Activated T-cell treated with anti-CD3 and anti-CD28 coated beads, Interleukin-2, amount 50 U/mL, for 48 hours (primary cell): ENCODE measurements around the gene TBX18.

Experiments used
- DNase-seq, 2 experiments: peaks; one replicate each; pipeline ENCODE4 v3.0.0-alpha.2; 2020

Gene TBX18

DNA sequence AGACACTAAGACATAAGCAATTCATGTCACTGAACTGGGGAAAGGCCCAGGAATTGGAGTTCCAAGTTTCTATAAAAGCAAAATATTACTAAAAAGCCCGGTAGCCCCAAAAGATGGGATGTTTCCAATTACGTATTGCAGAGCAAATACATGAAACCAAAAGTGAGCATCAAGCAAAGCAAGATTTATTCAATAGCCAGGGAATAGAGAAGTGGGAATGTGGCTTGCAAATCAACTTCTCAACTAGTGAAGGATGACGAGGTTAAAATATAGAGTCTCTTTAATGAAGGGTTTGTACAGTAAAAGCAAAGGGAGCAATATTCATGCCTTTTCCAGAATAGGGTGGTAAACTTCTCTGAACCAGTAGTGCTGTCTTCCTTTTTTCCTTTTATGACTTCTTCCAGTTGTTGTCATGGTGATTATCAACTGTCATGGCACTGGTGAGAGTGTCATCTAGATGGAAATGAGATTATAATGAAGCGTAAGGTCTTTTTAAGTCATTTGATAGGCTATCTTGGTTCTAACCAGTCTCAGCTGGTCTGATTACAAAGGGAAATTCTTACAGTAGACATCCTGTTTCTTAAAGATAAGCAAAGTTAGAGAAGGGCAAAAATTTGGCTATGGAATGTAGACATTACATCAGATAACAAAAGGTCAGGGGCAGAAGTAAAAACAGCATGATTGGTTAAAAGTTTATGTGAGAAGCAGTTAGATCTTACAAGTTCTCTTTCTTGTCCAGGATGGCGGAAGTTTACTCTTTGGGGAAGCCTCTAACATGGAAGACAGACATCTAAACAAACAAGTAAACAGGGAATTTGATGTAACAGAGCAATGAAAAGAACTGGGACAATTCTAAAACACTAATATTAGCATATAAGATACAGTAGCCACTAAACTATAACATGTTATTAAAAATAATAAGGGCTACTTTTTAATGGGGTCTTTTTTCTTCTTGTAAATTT is 96.9 kb downstream of the TBX18 start:
- no peak for DNase-seq

GRCh38 chr6:84665401-84665800 is 99.0 kb downstream of the TBX18 start:
- no peak for DNase-seq

GRCh38 chr6:84663866-84664265 is 100.5 kb downstream of the TBX18 start:
- no peak for DNase-seq

GRCh38 chr6:84657486-84657885 is 106.9 kb downstream of the TBX18 start:
- DNase-seq: no peak

GRCh38 chr6:84657025-84657424 is 107.4 kb downstream of the TBX18 start:
- no peak for DNase-seq

DNA sequence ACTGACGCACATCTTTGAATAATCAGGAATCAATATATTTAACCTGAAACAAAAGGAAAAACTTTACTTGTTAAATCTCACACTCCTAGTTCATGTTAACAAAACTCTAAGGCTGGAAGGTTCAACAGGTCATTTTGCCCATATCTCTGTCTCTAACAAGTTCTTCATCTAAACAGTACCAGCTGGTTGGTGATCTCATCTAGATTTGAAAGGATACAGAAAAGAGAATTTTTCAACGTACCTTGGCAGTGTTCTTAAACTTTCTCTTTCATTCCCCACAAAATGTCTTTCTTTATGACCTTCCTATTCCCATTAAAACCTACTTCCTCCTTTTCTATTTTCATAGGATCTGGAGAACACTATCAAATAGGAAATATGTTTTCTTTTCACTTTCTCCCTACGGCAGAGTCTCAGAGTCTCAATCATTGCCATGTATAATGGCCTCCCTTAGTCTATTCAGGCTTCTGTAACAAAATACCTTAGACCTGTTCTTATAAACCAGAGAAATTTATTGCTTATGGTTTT is 111.3 kb downstream of the TBX18 start:
- no peak for DNase-seq

GRCh38 chr6:84652356-84653026 is 111.9 kb downstream of the TBX18 start:
- no peak for DNase-seq

GRCh38 chr6:84651583-84651982 is 112.8 kb downstream of the TBX18 start:
- DNase-seq: no peak

DNA sequence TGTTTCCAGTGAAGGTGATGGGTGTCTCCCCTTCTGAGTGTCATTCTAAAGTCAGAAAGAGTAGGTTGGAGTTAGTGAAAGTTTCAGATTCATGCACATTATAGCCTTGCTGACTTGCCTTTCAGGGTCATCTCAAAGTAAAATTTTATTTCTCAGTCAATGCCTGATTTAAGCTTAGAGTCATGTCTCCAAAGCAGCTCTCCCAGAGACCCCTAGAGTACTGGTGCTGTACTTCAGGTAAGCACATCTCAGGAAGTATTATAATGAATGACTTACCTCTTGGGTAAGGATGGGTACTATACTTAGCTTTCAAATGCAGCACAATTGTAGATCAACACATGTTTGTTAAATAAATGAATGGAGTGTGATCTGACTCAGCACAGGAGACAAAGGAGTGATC is 116.0 kb downstream of the TBX18 start:
- DNase-seq: no peak

GRCh38 chr6:84645563-84646266 is 118.7 kb downstream of the TBX18 start:
- no peak for DNase-seq

- DNase-seq: no peak
These were observed 119.4 kb downstream of the TBX18 start for GRCh38 chr6:84645000-84645399.

- DNase-seq: no peak
These were observed 120.6 kb downstream of the TBX18 start for GRCh38 chr6:84643778-84644177.

- DNase-seq: no peak
These were observed 123.3 kb downstream of the TBX18 start for GRCh38 chr6:84641076-84641475.

DNA sequence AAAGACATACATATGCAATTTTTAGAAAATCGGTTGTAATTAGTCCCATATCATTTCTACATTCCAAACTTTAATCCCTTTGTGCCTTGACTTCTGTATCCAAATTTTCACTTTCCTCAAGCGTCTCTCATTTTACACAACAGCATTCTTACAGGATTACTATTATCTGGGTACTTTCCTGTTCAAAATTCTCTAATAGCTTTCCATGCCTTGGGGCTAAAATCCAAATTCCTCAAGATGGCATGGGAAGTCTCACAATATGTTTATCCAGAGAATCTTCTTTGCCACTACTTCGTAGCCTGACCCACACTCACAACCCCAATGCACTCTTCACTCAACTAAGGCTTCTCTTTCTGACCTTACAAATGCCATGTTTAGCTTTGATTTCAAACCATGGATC is 125.0 kb downstream of the TBX18 start:
- no peak for DNase-seq

DNA sequence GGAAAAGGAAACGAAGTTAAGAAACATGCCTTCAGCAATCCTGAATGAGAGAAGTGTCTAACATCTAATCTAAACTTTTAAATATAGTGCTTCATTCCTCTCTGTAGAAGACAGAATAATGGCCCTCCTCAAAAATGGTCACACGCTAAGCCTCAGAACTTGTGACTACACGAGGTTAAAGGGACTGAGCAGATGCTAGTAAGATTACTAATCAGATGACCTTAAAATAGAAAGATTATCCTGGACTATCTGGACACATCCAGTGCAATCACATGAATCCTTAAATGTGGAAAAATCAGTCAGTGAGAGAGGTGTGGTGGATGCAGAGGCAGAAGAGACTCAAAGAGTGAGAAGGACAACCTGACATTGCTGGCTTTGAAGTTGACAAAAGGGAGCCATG is 126.1 kb downstream of the TBX18 start:
- DNase-seq: no peak
